GM12878 (cell line): ENCODE measurements around the gene PDZK1. TPM values are rescaled to one million over a fixed set of nuclear protein-coding genes. Genes with fewer than 3 reads are reported as not detected.
A peak's percentile ranks its signal among the peaks of the same experiment; 100 is the strongest.

Source experiments
- ATAC-seq: fragments of 200-7000 bp; cut with Tn5 transposase; 3 replicates; pipeline ENCODE4 v1.9.1; 2020; ENCODE audit warnings: mild to moderate bottlenecking, moderate library complexity
- BruUV-seq: library from RNA; stranded (reverse); fragments of 400-500 nt; replicated peaks from 2 replicates; lab custom pipeline; 2021; lab: Mats Ljungman, UMichigan
- CTCF ChIA-PET: fragments of 300-600 bp; sonication (Branson Sonifier 250); formaldehyde crosslinking; extraction: SDS; loops from one replicate; lab custom pipeline; 2021; ENCODE audit warnings: inconsistent platforms; lab: Yijun Ruan, JAX
- POLR2A ChIA-PET: fragments of 350-600 bp; formaldehyde crosslinking; extraction: SDS; loops from one replicate; lab custom pipeline; 2021; ENCODE audit warnings: inconsistent platforms; lab: Charles Lee
- RAD21 ChIA-PET: fragments of 300-600 bp; sonication (Branson Sonifier 250); formaldehyde crosslinking; loops from one replicate; lab custom pipeline; 2023; ENCODE audit warnings: antibody characterized with exemption; ENCODE audit not compliant: unreplicated experiment; lab: Charles Lee
- SMC1A ChIA-PET: fragments of 300-600 bp; sonication (Branson Sonifier 250); formaldehyde crosslinking; loops from one replicate; lab custom pipeline; 2023; ENCODE audit not compliant: unreplicated experiment, uncharacterized antibody; lab: Charles Lee
- DNase-seq: peaks from one replicate; pipeline ENCODE4 v3.0.0-alpha.2; 2011; ENCODE audit warnings: low read depth, low spot score
- FAIRE-seq: peaks from 3 replicates; lab custom pipeline; 2011; peaks lifted over from hg19 to GRCh38; lab: Jason Lieb, UNC
- H2AFZ ChIP-seq: 2 replicates; pipeline ENCODE4 v1.6.0; 2011; ENCODE audit warnings: low read depth, low read length, control low read depth; ENCODE audit not compliant: control insufficient read depth
- H3K27ac ChIP-seq: 2 replicates; pipeline ENCODE4 v1.5.1; 2011; ENCODE audit warnings: control low read depth; ENCODE audit not compliant: control insufficient read depth, insufficient read depth
- H3K27me3 ChIP-seq, 2 experiments: replicated peaks in 1 of 2; 2 replicates each; pipeline versions ENCODE4 v1.6.0 to v1.6.1; 2011; ENCODE audit warnings: low read length in 1 of 2; ENCODE audit not compliant: control insufficient read depth in 2 of 2, insufficient read depth in 2 of 2
- H3K36me3 ChIP-seq, 2 experiments: 2 replicates each; pipeline ENCODE4 v1.5.1; 2011; ENCODE audit warnings: low read length in 1 of 2; ENCODE audit not compliant: control insufficient read depth in 2 of 2, insufficient read depth in 2 of 2
- H3K4me1 ChIP-seq: 2 replicates; pipeline ENCODE4 v1.6.1; 2011; ENCODE audit warnings: mild to moderate bottlenecking, low read length, moderate library complexity, mixed read lengths; ENCODE audit not compliant: control insufficient read depth, insufficient read depth
- H3K4me2 ChIP-seq: 2 replicates; pipeline ENCODE4 v1.6.0; 2011; ENCODE audit warnings: control low read depth; ENCODE audit not compliant: control insufficient read depth, insufficient read depth
- H3K4me3 ChIP-seq: fragments of 200-600 bp; sonication (generic); 2 replicates; pipeline ENCODE4 v1.5.1; 2016
- H3K79me2 ChIP-seq: 2 replicates; pipeline ENCODE4 v1.6.0; 2011; ENCODE audit warnings: low read length; ENCODE audit not compliant: control insufficient read depth, insufficient read depth
- H3K9ac ChIP-seq: 2 replicates; pipeline ENCODE4 v1.8.0; 2011; ENCODE audit warnings: low read length, control low read depth, mixed read lengths; ENCODE audit not compliant: control insufficient read depth, insufficient read depth
- H3K9me3 ChIP-seq: replicated peaks from 3 replicates; pipeline ENCODE4 v1.5.1; 2011; ENCODE audit warnings: mild to moderate bottlenecking, low read length; ENCODE audit not compliant: control insufficient read depth, insufficient read depth
- H4K20me1 ChIP-seq: 2 replicates; pipeline ENCODE4 v1.6.0; 2011; ENCODE audit not compliant: control insufficient read depth, insufficient read depth
- ATF7 ChIP-seq: fragments of 450-650 bp; IDR thresholded peaks from 2 replicates; pipeline ENCODE4 v1.6.1; 2016; ENCODE audit warnings: low read depth, mild to moderate bottlenecking
- EED ChIP-seq: sonication (generic); IDR thresholded peaks from 2 replicates; pipeline ENCODE4 v1.6.1; 2016; ENCODE audit warnings: antibody characterized with exemption, low read depth
- IKZF1 ChIP-seq: fragments of 450-650 bp; conservative IDR thresholded peaks from 2 replicates; pipeline ENCODE4 v1.6.1; 2017; ENCODE audit warnings: antibody characterized with exemption, mild to moderate bottlenecking
- JUNB ChIP-seq: IDR thresholded peaks from 2 replicates; pipeline ENCODE4 v1.6.1; 2016; ENCODE audit warnings: antibody characterized with exemption, mild to moderate bottlenecking
- MEF2B ChIP-seq: fragments of 450-650 bp; IDR thresholded peaks from 2 replicates; pipeline ENCODE4 v1.6.1; 2018; ENCODE audit warnings: mild to moderate bottlenecking, moderate library complexity; ENCODE audit not compliant: partially characterized antibody, poor library complexity, severe bottlenecking
- PAX8 ChIP-seq: fragments of 450-650 bp; IDR thresholded peaks from 2 replicates; pipeline ENCODE4 v1.6.1; 2017; ENCODE audit warnings: mild to moderate bottlenecking, moderate library complexity
- POU2F2 ChIP-seq: IDR thresholded peaks from 3 replicates; pipeline ENCODE4 v1.6.1; 2011; ENCODE audit warnings: low read depth, mild to moderate bottlenecking, low read length, borderline replicate concordance
- RUNX3 ChIP-seq: IDR thresholded peaks from 2 replicates; pipeline ENCODE4 v1.6.1; 2012; ENCODE audit warnings: low read length, inconsistent platforms
- SMARCA5 ChIP-seq: fragments of 450-650 bp; IDR thresholded peaks from 2 replicates; pipeline ENCODE4 v1.6.1; 2017; ENCODE audit warnings: mild to moderate bottlenecking
- STAT3 ChIP-seq: IDR thresholded peaks from 2 replicates; pipeline ENCODE4 v1.6.1; 2011; ENCODE audit warnings: low read depth, low read length, improper control_type of control experiment
- TBL1XR1 ChIP-seq: IDR thresholded peaks from 2 replicates; pipeline ENCODE4 v1.6.1; 2012; ENCODE audit warnings: low read depth, low read length, improper control_type of control experiment
- ZNF217 ChIP-seq: fragments of 450-650 bp; IDR thresholded peaks from 2 replicates; pipeline ENCODE4 v1.6.1; 2017; ENCODE audit warnings: antibody characterized with exemption, mild to moderate bottlenecking
- WGBS: methylation state at CpG from one replicate; pipeline ENCODE4 v1.1.6; 2016; ENCODE audit warnings: low lambda C conversion rate; ENCODE audit not compliant: insufficient replicate concordance, insufficient coverage; ENCODE audit errors: missing lambda C conversion rate; 5-methylcytosine and 5-hydroxymethylcytosine counted together
- in situ Hi-C: fragments of 300-500 bp; cut with MboI; formaldehyde crosslinking; loops from 9 replicates; pipeline ENCODE4 v1.14.3; 2018; ENCODE audit warnings: mixed read lengths
- intact Hi-C: fragments of 100-400 bp; cut with micrococcal nuclease; formaldehyde crosslinking; loops from one replicate; pipeline ENCODE4 v1.14.2; 2022; ENCODE audit not compliant: unreplicated experiment
- polyA plus RNA-seq, 11 experiments: library from polyadenylated mRNA; depleted of rRNA in 4 of 11; unstranded in 6 of 11; stranded (reverse) in 5 of 11; fragments of >200 nt; fragmentation: Nextera tagmentation in 4 of 11; fragmentation: Illumina TruSeq in 1 of 11; extraction: Ambion mirVana in 4 of 11; extraction: Trizol in 1 of 11; gene quantifications; 1 replicate in 1 of 11; 2 replicates in 10 of 11; pipeline versions ENCODE4 v1.2.1 to v1.2.3, GENCODE V29; 2011 to 2016; ENCODE audit warnings: inconsistent platforms in 2 of 11, missing spikeins in 2 of 11, low read depth in 1 of 11
- total RNA-seq, 4 experiments: library from RNA; depleted of rRNA in 3 of 4; stranded (reverse); fragments of >200 nt in 3 of 4; fragmentation: Illumina TruSeq in 1 of 4; extraction: Trizol in 1 of 4; gene quantifications; 2 replicates each; pipeline versions ENCODE4 v1.2.1 to v1.2.3, GENCODE V29; 2013 to 2021
- TF ChIP-seq, protein P1 (sequence below): IDR thresholded peaks from 2 replicates; pipeline ENCODE4 v1.6.1; 2012; ENCODE audit warnings: mild to moderate bottlenecking, low read depth, low read length
- TF ChIP-seq, protein P2 (sequence below): fragments of 450-650 bp; IDR thresholded peaks from 2 replicates; pipeline ENCODE4 v1.6.1; 2018; ENCODE audit warnings: borderline replicate concordance, mild to moderate bottlenecking; ENCODE audit not compliant: partially characterized antibody

The PDZK1 gene
- total and polyA plus RNA-seq, 10 of the 15 experiments (the other 5 are each of a cell fraction or from before 2014, with no cell fraction given) = 0.09 to 5.0 (median 0.31) TPM

GRCh38 chr1:145708063-145708462 lies 895 bp upstream of the PDZK1 start:
- FAIRE-seq (no peak), DNase-seq (no peak), ATAC-seq (peak; percentile 79)
- Histone ChIP-seq H3K4me3 (no peak overlapping the region), H3K79me2 (no peaks in the 10 kb centered on the region), H3K27me3 (no peaks in the 10 kb centered on the region), H3K9me3 (no peaks in the 10 kb centered on the region), H3K4me1 (peaks cover 6% of the 10 kb centered on the region), H3K27ac (no peak overlapping the region), H4K20me1 (no peaks in the 10 kb centered on the region), H3K36me3 (no peaks in the 10 kb centered on the region), H3K9ac (no peak overlapping the region), H2AFZ (no peak overlapping the region), H3K4me2 (0 out of 2 replicates have a peak overlapping the region, but pooled peaks have one; percentile 27)
- CTCF ChIA-PET = interaction anchor here (1.3 to 1.6 kb wide), 2 partner anchors 9 to 11 kb away, joined by 4 to 5 read pairs; partner anchors contain the start of gene CD160
- TF ChIP-seq EED = no peak
- no peak for TF ChIP-seq MEF2B
- no peak for TF ChIP-seq SMARCA5
- TF ChIP-seq RUNX3 = peak; percentile 77
- TF ChIP-seq ZNF217 = no peak
- TF ChIP-seq, protein P1, sequence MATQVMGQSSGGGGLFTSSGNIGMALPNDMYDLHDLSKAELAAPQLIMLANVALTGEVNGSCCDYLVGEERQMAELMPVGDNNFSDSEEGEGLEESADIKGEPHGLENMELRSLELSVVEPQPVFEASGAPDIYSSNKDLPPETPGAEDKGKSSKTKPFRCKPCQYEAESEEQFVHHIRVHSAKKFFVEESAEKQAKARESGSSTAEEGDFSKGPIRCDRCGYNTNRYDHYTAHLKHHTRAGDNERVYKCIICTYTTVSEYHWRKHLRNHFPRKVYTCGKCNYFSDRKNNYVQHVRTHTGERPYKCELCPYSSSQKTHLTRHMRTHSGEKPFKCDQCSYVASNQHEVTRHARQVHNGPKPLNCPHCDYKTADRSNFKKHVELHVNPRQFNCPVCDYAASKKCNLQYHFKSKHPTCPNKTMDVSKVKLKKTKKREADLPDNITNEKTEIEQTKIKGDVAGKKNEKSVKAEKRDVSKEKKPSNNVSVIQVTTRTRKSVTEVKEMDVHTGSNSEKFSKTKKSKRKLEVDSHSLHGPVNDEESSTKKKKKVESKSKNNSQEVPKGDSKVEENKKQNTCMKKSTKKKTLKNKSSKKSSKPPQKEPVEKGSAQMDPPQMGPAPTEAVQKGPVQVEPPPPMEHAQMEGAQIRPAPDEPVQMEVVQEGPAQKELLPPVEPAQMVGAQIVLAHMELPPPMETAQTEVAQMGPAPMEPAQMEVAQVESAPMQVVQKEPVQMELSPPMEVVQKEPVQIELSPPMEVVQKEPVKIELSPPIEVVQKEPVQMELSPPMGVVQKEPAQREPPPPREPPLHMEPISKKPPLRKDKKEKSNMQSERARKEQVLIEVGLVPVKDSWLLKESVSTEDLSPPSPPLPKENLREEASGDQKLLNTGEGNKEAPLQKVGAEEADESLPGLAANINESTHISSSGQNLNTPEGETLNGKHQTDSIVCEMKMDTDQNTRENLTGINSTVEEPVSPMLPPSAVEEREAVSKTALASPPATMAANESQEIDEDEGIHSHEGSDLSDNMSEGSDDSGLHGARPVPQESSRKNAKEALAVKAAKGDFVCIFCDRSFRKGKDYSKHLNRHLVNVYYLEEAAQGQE = no peak
- no peak for TF ChIP-seq JUNB
- 0 out of 3 replicates have a peak, but pooled peaks have one; percentile 50 for TF ChIP-seq POU2F2
- no peak for TF ChIP-seq STAT3
- TF ChIP-seq TBL1XR1 = no peak
- peak; percentile 36; the same call in 1 of the 2 replicates for TF ChIP-seq IKZF1
- peak; percentile 47; the same call in 1 of the 2 replicates for TF ChIP-seq ATF7
- no peak for TF ChIP-seq PAX8
- TF ChIP-seq, protein P2, sequence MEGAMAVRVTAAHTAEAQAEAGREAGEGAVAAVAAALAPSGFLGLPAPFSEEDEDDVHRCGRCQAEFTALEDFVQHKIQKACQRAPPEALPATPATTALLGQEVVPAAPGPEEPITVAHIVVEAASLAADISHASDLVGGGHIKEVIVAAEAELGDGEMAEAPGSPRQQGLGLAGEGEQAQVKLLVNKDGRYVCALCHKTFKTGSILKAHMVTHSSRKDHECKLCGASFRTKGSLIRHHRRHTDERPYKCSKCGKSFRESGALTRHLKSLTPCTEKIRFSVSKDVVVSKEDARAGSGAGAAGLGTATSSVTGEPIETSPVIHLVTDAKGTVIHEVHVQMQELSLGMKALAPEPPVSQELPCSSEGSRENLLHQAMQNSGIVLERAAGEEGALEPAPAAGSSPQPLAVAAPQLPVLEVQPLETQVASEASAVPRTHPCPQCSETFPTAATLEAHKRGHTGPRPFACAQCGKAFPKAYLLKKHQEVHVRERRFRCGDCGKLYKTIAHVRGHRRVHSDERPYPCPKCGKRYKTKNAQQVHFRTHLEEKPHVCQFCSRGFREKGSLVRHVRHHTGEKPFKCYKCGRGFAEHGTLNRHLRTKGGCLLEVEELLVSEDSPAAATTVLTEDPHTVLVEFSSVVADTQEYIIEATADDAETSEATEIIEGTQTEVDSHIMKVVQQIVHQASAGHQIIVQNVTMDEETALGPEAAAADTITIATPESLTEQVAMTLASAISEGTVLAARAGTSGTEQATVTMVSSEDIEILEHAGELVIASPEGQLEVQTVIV = no peak
- in situ Hi-C loops (no loop called here), intact Hi-C loops (no loop called here)
- SMC1A ChIA-PET = interaction anchor here (1.0 kb wide), 1 partner anchor 13 kb away, joined by 3 read pairs; no protein-coding TSS in a partner anchor
- POLR2A ChIA-PET = no interaction called here
- no TSS peak for BruUV-seq
- RAD21 ChIA-PET = no interaction called here
- 20% methylated on average over 7 of the region's 7 CpGs for WGBS
